ENCODE measurements around the gene SLC35E3. TPM values are rescaled to one million over a fixed set of nuclear protein-coding genes. Genes with fewer than 3 reads are reported as not detected.

Gene SLC35E3
- total and polyA plus RNA-seq, 2 of the 13 experiments (the other 11 are each of a cell fraction or from before 2014, with no cell fraction given): 13.0 to 22.1 TPM

DNA sequence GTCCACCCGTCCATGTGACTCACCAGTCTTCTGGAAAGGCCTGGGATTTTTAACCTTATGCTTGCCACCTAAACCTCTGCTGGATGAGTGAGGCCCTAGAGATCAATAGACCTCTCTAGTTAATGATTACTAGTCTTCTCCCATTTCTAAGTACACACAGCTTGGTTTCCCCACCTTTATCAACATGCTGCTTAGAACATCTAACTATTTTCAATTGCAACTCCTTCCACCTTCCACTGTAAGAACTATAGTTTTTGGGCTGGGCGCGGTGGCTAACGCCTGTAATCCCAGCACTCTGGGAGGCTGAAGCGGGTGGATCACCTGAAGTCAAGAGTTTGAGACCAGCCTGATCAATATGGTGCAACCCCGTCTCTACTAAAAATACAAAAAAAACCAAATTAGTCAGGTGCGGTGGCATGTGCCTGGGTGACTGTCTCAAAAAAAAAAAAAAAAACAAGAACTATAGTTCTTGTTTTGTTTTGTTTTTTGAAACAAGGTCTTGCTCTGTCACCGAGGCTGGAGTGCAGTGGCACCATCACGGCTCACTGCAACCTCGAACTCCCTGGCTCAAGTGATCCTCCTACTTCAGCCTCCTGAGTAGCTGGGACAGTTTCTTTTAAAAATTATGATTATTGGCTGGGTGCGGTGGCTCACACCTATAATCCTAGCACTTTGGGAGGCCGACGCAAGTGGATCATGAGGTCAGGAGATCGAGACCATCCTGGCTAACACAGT, 43.3 kb downstream of the SLC35E3 start (continued):
- TF ChIP-seq, protein P1, sequence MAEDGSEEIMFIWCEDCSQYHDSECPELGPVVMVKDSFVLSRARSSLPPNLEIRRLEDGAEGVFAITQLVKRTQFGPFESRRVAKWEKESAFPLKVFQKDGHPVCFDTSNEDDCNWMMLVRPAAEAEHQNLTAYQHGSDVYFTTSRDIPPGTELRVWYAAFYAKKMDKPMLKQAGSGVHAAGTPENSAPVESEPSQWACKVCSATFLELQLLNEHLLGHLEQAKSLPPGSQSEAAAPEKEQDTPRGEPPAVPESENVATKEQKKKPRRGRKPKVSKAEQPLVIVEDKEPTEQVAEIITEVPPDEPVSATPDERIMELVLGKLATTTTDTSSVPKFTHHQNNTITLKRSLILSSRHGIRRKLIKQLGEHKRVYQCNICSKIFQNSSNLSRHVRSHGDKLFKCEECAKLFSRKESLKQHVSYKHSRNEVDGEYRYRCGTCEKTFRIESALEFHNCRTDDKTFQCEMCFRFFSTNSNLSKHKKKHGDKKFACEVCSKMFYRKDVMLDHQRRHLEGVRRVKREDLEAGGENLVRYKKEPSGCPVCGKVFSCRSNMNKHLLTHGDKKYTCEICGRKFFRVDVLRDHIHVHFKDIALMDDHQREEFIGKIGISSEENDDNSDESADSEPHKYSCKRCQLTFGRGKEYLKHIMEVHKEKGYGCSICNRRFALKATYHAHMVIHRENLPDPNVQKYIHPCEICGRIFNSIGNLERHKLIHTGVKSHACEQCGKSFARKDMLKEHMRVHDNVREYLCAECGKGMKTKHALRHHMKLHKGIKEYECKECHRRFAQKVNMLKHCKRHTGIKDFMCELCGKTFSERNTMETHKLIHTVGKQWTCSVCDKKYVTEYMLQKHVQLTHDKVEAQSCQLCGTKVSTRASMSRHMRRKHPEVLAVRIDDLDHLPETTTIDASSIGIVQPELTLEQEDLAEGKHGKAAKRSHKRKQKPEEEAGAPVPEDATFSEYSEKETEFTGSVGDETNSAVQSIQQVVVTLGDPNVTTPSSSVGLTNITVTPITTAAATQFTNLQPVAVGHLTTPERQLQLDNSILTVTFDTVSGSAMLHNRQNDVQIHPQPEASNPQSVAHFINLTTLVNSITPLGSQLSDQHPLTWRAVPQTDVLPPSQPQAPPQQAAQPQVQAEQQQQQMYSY (CRISPR knock-in tag; IDR thresholded peaks at IDR 0.05): no peak
- TF ChIP-seq ZNF792 (CRISPR knock-in tag; IDR thresholded peaks at IDR 0.05) (no peak; the same call in 1 of the 2 replicates), ZNF713 (CRISPR knock-in tag; IDR thresholded peaks at IDR 0.05) (no peak), ZNF468 (CRISPR knock-in tag; IDR thresholded peaks at IDR 0.05) (no peak), U2AF1 (optimal IDR thresholded peaks at IDR 0.05; ENCODE audit: low read depth, low read length) (no peak), ZNF549 (CRISPR knock-in tag; IDR thresholded peaks at IDR 0.05) (no peak), MBD4 (IDR thresholded peaks at IDR 0.05; ENCODE audit: borderline replicate concordance, low read length) (no peak; the same call in 1 of the 2 replicates), ZSCAN31 (CRISPR knock-in tag; IDR thresholded peaks at IDR 0.05; ENCODE audit: low read depth) (no peak), HIVEP1 (CRISPR knock-in tag; IDR thresholded peaks at IDR 0.05) (no peak), DR1 (CRISPR knock-in tag; IDR thresholded peaks at IDR 0.05) (0 out of 2 replicates have a peak, but pooled peaks have one; percentile 51), ZNF121 (CRISPR knock-in tag; IDR thresholded peaks at IDR 0.05) (peak; percentile 46; the same call in 1 of the 2 replicates), ARNT2 (CRISPR knock-in tag; IDR thresholded peaks at IDR 0.05; ENCODE audit: low read depth) (peak; percentile 78), TSC22D2 (CRISPR knock-in tag; IDR thresholded peaks at IDR 0.05; ENCODE audit: borderline replicate concordance) (no peak), IRX3 (CRISPR knock-in tag; IDR thresholded peaks at IDR 0.05; ENCODE audit: borderline replicate concordance, low read depth) (no peak), ZNF569 (CRISPR knock-in tag; IDR thresholded peaks at IDR 0.05; ENCODE audit: borderline replicate concordance) (no peak), ZNF724P (CRISPR knock-in tag; IDR thresholded peaks at IDR 0.05; ENCODE audit: borderline replicate concordance) (0 out of 2 replicates have a peak, but pooled peaks have one; percentile 77), RARG (CRISPR knock-in tag; IDR thresholded peaks at IDR 0.05; ENCODE audit: low read depth) (no peak), ZNF644 (CRISPR knock-in tag; IDR thresholded peaks at IDR 0.05; ENCODE audit: low read depth) (peak; percentile 56), ZNF350 (CRISPR knock-in tag; IDR thresholded peaks at IDR 0.05; ENCODE audit: borderline replicate concordance, low read depth) (peak; percentile 49; the same call in 1 of the 2 replicates), RBM22 (optimal IDR thresholded peaks at IDR 0.05; ENCODE audit: low read length) (no peak)
- TF ChIP-seq, protein P2, sequence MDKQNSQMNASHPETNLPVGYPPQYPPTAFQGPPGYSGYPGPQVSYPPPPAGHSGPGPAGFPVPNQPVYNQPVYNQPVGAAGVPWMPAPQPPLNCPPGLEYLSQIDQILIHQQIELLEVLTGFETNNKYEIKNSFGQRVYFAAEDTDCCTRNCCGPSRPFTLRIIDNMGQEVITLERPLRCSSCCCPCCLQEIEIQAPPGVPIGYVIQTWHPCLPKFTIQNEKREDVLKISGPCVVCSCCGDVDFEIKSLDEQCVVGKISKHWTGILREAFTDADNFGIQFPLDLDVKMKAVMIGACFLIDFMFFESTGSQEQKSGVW (CRISPR knock-in tag; IDR thresholded peaks at IDR 0.05; ENCODE audit: borderline replicate concordance): no peak
- TF ChIP-seq, protein P3, sequence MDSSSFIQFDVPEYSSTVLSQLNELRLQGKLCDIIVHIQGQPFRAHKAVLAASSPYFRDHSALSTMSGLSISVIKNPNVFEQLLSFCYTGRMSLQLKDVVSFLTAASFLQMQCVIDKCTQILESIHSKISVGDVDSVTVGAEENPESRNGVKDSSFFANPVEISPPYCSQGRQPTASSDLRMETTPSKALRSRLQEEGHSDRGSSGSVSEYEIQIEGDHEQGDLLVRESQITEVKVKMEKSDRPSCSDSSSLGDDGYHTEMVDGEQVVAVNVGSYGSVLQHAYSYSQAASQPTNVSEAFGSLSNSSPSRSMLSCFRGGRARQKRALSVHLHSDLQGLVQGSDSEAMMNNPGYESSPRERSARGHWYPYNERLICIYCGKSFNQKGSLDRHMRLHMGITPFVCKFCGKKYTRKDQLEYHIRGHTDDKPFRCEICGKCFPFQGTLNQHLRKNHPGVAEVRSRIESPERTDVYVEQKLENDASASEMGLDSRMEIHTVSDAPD (CRISPR knock-in tag; IDR thresholded peaks at IDR 0.05): no peak
- TF ChIP-seq, protein P4, sequence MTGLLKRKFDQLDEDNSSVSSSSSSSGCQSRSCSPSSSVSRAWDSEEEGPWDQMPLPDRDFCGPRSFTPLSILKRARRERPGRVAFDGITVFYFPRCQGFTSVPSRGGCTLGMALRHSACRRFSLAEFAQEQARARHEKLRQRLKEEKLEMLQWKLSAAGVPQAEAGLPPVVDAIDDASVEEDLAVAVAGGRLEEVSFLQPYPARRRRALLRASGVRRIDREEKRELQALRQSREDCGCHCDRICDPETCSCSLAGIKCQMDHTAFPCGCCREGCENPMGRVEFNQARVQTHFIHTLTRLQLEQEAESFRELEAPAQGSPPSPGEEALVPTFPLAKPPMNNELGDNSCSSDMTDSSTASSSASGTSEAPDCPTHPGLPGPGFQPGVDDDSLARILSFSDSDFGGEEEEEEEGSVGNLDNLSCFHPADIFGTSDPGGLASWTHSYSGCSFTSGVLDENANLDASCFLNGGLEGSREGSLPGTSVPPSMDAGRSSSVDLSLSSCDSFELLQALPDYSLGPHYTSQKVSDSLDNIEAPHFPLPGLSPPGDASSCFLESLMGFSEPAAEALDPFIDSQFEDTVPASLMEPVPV (CRISPR knock-in tag; IDR thresholded peaks at IDR 0.05): no peak

Measured in HepG2 (cell line).